Pons (tissue), 1 donor: ENCODE data around the gene FAM32A.

Experiments
- DNase-seq: peaks from one replicate; pipeline ENCODE4 v3.0.0-alpha.2; 2016; ENCODE audit warnings: low spot score

The FAM32A gene

GRCh38 chr19:16225279-16226183 is 40.3 kb downstream of the FAM32A start:
- DNase-seq: no peak

DNA sequence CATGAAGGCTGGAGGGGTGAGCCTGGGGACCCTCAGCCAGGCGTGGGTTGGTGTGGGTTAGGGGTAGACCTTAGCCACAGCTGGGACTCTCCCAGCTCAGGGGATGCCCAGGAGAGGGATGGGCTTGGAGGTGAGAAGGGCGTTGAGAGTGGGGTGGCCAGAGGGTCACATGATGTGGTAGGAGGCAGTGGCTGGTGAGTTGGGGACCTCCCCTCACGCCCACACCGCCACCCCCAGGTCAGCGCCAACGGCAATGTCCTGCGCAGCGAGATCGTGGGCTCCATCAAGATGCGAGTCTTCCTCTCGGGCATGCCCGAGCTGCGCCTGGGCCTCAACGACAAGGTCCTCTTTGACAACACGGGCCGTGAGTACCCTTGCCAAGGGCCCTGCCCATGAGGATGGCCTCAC is 41.0 kb downstream of the FAM32A start:
- no peak for DNase-seq

DNA sequence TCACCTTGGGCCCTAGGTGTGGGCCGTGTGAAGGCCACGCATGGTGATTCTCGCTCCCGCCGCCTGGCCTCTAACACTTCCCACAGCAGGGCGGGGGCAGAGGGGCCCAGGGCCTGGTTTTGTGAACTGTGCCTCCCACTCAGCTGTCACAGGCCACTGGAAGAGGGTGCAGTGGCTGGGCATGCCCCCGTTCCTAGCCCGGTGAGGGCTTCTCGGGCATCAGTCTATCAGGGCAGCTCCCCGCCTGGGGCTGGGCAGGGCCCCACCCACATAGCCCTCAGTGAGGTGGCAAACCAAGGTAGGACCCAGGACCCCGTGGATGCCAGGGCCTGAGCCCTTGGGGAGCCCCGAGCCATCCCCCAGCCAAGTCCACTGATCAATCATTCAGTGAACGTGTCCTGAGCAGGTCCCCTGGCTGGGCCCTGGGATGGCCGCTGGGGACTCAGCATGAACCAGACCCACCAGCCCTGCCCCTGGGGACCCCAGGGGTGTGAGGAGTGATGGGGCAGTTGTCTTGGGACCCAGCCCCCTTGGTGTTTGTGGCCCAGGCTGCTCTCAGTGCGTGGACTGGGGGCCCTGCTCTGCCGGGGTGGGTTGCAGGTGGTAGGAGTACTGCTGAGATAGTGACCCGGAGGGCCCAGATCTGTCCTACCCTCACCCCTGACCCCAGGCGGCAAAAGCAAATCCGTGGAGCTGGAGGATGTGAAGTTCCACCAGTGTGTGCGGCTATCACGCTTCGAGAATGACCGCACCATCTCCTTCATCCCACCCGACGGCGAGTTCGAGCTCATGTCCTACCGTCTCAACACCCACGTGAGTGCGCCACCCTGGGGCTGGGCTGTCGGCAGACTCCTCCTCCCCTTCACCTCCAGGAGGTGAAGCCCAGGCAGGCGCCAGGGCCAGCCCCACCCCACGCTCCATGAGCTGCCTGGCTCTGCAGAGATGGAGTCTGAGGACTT is 41.9 kb downstream of the FAM32A start:
- DNase-seq: no peak

DNA sequence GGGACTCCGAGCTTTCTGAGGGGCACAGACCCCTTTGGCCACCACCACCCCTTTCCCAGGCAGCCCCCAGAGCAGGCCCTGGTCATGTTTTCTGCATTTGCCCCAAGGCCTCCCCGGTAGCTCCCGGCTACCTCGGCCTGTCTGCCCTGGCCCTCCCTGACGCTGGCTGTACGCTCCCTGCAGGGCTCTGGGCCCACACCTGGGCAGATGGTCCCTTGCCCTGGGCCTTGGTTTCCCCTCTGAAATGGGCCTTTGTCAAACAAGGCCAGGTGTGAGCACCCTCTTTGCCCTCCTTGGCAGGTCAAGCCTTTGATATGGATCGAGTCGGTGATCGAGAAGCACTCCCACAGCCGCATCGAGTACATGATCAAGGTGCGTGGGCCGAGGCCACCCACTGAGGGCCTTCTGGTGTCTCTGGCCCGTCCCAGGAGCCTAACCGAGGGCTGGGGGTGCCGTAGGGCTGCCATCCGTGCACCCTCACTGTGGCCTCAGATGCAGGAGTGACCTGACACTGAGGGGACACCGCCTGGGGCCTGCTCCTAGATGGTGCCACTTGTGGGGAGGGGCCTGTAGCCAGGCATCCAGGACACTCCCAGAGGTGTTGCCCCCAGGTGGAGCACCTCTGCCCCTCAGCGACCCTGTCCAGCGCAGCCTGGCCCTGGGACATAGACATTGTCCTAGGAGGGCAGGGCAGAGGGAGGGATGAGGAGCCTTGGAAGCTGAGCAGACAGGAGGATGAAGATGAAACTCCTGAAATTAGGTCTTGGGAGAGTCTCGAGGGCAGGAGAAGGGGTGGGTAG is 42.8 kb downstream of the FAM32A start:
- no peak for DNase-seq

- no peak for DNase-seq
Measured at GRCh38 chr19:16228637-16229321, 43.6 kb downstream of the FAM32A start.

GRCh38 chr19:16229322-16229641 is 44.1 kb downstream of the FAM32A start:
- no peak for DNase-seq

DNA sequence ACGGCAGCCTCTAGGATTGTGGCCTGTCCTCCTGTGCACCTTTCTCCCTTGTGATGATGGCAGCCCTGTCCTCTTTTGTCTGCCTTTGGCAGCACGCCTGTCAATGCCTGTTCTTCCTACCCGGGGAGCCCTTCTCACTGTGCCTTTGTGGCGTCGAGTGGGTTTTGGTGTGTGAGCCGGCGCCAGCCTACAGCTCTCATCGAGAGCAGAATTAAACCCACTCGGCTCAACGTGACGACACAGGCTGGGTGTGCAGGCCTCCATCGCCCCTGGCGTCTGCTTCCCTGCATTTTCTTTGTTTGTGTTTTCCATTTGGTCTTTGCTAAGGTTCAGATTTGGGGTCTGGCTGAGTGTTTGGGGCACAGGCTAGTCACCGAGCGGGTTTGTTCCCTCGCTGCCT is 46.9 kb downstream of the FAM32A start:
- no peak for DNase-seq

GRCh38 chr19:16232568-16232967 is 47.4 kb downstream of the FAM32A start:
- no peak for DNase-seq

- no peak for DNase-seq
Measured at GRCh38 chr19:16233081-16233776, 48.0 kb downstream of the FAM32A start.

DNA sequence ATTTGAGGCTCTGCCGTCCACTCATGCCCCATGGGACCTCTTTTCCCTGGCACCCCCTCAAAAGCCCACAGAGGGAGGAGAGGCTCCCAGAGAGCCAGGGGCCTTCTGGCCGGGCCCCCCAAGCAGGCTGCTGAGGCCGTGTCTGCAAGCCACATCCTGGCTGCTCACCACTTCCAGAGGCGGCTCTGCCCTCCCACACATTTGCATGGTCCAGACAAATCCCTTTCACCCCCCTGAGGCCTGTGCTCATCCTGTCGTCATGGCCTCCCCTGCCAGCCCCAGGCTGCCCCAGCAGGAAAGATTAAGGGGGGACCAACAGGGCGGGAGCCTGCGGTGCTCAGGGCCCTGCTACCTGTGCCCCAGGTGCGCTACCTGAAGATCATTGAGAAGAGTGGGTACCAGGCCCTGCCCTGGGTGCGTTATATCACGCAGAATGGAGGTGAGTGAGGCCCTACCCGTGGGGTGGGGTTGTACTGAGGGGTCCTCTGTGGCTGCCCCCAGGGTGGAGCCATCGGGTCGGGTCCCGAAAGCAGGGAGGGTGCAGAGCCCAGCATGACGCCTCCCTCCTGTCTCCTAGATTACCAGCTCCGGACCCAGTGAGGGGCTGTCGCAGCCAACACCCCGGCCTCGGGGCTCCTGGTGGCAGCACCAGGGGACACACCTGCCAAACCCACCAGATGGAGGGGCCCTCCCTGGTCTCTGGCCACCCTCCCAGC is 48.8 kb downstream of the FAM32A start:
- no peak for DNase-seq

DNA sequence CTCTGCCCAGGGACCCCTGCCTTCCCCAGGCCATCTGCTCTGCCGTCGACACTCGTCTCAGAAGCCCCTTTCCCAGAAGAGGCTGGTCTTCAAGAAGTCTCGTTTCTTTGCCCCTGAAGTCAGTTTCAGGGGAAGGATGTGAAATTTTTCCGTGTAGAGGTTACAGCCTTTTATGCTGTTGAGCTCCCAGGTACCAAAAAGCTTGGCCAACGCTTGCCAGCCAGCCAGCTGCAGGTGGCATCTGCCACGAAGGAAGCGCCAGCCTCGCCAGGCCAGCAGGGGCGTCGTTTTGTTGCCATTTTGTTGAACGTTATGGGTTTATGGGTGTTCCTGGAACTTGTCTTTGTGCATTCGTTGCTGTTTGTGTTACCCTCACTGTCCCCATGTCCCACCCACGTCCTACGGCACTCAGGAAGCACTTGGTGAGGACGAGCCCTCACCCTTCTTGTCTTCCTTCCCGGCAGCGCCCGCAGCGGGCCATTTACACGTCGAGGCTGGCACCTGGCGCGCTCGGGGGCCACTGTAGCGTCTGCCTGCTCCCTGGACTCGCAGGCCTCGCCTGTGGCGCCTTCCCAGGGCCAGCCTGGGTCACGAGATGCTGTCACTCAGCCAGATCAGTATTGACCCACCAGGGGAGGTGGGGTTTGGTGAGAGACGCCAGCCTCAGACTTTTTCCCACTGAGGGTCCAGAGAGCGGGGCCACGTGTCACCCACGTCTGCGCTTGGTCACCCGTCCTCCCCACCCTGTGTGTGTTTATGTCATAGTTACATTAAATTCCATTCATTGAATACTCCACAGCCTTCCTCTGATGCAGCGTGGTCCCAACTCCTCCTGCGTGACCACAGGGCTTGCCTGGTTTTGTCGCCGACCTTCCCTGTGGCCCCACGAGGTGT is 49.6 kb downstream of the FAM32A start:
- DNase-seq: no peak

DNA sequence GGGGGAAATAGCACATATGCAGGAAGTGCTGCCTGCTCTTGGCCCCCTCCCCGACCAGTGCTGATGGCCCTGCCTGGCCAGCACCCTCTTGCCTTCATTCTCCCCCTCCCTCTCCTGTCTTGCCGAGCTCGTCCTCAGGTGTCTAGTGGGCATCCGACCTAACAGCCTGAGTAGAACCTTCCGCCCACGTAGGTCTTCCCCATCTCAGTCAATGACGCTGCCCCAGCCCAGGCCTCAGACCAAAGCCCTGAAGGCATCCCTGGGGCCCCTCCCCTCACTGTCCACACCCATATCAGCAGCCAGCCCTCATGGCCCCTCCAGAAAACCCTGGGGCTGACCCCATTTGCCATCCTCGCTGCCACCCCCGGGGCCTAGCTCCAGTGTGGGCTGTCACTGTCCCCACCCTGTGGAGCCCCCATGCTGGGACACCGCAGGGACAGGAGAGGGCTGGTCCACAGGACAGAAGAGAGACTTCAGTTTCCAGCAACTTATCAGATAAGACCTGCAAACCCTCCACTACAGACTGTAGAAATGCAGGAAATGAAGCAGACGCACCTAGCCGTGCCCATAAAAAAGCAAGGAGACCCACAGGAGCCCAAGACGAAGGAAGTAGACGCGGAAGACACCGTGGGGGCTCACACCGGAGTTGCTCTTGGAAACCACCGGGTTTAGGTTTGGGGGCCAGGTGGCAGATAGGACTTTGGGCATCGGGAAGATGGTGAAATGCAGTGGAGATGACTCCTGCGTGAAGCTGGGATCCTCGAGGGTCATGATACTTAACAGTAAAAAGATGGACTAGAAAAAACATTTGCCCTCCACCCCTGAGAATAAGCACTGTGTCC is 50.8 kb downstream of the FAM32A start:
- no peak for DNase-seq
